Activated CD4-positive, alpha-beta memory T cell treated with anti-CD3 and anti-CD28 coated beads, Interleukin-2, amount 10 ng/mL, durations not matched to agents 7 days and 5 days (primary cell): ENCODE data around the gene MAPK8IP1. TPM values are rescaled to one million over a fixed set of nuclear protein-coding genes. Genes with fewer than 3 reads are reported as not detected.

Experiments used
- CTCF ChIA-PET: fragments of 350-600 bp; sonication (Branson Sonifier 250); formaldehyde crosslinking; loops from one replicate; lab custom pipeline; 2021; ENCODE audit warnings: antibody characterized with exemption, inconsistent platforms; lab: Charles Lee
- POLR2A ChIA-PET: fragments of 350-600 bp; sonication (Branson Sonifier 250); formaldehyde crosslinking; loops from one replicate; lab custom pipeline; 2021; ENCODE audit warnings: antibody characterized with exemption; lab: Charles Lee
- DNase-seq: peaks from one replicate; pipeline ENCODE4 v3.0.0-alpha.2; 2020
- H3K27ac Mint-ChIP-seq: one replicate; pipeline ENCODE4 v1.8.0; 2021; ENCODE audit warnings: mild to moderate bottlenecking, mixed read lengths
- H3K27me3 Mint-ChIP-seq: one replicate; pipeline ENCODE4 v1.8.0; 2021; ENCODE audit warnings: mixed read lengths
- H3K36me3 Mint-ChIP-seq: one replicate; pipeline ENCODE4 v1.8.0; 2021; ENCODE audit warnings: low read depth, mixed read lengths
- H3K4me1 Mint-ChIP-seq: one replicate; pipeline ENCODE4 v1.8.0; 2021; ENCODE audit warnings: mixed read lengths
- H3K4me3 Mint-ChIP-seq: one replicate; pipeline ENCODE4 v1.8.0; 2021; ENCODE audit warnings: mild to moderate bottlenecking, mixed read lengths
- H3K9me3 Mint-ChIP-seq: one replicate; pipeline ENCODE4 v1.8.0; 2021; ENCODE audit warnings: mixed read lengths
- total RNA-seq, 2 experiments: library from RNA; stranded (reverse); gene quantifications; one replicate each; pipeline ENCODE4 v1.2.3, GENCODE V29; 2021

Gene MAPK8IP1
- total RNA-seq, 2 experiments from 2014 or later, result 0.48 to 0.50 TPM

DNA sequence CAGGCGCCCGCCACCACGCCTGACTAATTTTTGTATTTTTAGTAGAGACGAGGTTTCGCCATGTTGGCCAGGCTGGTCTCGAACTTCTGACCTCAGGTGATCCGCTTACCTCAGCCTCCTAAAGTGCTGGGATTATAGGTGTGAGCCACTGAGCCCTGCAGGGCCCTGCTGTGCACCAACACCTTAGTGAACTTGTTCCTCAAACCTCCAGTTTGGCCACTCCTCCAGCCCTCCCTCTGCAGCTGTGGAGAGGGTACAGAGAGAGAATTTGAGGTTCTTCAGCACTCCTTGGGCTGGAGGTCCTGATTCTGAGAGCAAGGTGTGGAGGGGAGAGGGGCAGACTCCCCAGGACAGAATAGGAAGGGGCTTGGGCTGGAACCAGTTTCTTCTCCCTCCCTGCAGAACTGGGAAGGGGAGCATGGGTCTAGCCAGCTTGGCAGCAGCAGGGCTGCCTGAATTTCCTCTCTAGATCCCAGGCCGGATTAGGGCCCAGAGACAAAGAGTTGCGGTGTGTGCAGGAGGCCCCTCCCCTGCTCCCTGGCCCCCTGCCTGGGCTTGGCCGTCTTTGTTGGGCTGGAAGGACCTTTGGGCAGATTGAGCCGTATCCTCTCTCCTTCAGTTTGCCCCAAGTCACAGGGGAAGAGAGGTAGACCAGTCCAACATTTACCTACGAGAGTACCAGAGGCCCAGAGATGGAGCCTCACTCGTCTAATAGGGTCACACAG, 34.5 kb downstream of the MAPK8IP1 start:
- POLR2A ChIA-PET, result interaction anchor here (6.1 kb wide), 1 partner anchor 9 kb away, joined by 78 read pairs; no protein-coding TSS in a partner anchor
- no peak for DNase-seq
- H3K4me3 Mint-ChIP-seq, result peak overlapping the region; percentile 97

DNA sequence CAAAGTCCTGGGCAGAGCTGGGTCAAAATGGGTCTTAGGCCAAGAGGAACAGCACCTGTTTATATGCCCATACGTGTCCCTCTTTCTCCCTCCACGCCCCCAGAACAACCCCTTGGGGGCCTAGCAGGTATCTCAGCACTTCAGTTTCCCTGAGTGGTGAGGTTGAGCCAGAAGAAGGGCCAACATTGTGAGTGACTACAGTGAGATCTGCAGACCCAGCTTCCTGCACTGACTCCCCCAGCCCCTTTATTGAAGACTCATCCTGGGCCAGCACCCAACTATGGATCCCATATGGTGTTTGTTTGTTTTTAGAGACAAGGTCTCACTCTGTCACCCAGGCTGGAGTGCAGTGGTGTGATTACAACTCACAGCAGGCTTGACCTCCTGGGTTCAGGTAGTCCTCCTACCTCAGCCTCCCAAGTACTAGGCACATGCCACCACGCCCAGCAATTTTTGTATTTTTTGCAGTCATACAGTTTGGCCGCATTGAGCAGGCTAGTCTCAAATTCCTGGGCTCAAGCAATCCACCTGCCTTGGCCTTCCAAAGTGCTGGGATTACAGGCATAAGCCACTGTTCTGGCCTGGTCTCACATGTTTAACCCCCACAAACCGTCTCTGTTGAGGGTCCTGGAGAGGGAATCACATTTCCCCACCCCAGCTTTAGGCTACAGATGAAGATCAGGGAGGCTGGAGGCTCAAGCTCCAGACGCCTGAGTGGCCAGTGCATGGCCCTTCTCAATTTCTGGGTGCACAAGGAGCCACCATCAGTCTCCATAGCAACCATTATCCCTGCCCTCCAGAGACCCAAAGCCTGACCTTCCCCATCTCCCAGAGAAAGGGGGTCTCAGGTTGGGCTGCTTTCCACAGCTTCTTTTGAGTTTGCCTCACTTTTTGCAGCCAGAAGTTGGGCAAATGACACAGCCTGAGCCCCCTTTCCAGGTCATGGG, 35.4 kb downstream of the MAPK8IP1 start:
- POLR2A ChIA-PET, result interaction anchor here (0.7 to 6.1 kb wide), 2 partner anchors 9 kb away, joined by 5 to 78 read pairs; no protein-coding TSS in a partner anchor
- CTCF ChIA-PET, result interaction anchor here (0.8 to 1.1 kb wide), 2 partner anchors 44 to 149 kb away, joined by 3 to 5 read pairs; no protein-coding TSS in a partner anchor
- H3K27ac Mint-ChIP-seq, result no peak overlapping the region
- DNase-seq, result no peak
- peak overlapping the region; percentile 46 for H3K4me3 Mint-ChIP-seq
- H3K9me3 Mint-ChIP-seq, result no peaks in the 10 kb centered on the region
- H3K27me3 Mint-ChIP-seq, result peaks cover 24% of the 10 kb centered on the region
- H3K4me1 Mint-ChIP-seq, result peaks cover 42% of the 10 kb centered on the region
- peaks cover 11% of the 10 kb centered on the region for H3K36me3 Mint-ChIP-seq

More for the DNA sequence above, 34.5 kb downstream of the MAPK8IP1 start:
- Mint-ChIP-seq H3K27ac (peak overlapping the region; percentile 56), H3K36me3 (peaks cover 17% of the 10 kb centered on the region), H3K9me3 (no peaks in the 10 kb centered on the region), H3K4me1 (peaks cover 48% of the 10 kb centered on the region), H3K27me3 (peaks cover 22% of the 10 kb centered on the region)
- CTCF ChIA-PET, result interaction anchor here (1.1 to 1.9 kb wide), 2 partner anchors 45 kb away, joined by 5 to 10 read pairs; no protein-coding TSS in a partner anchor

DNA sequence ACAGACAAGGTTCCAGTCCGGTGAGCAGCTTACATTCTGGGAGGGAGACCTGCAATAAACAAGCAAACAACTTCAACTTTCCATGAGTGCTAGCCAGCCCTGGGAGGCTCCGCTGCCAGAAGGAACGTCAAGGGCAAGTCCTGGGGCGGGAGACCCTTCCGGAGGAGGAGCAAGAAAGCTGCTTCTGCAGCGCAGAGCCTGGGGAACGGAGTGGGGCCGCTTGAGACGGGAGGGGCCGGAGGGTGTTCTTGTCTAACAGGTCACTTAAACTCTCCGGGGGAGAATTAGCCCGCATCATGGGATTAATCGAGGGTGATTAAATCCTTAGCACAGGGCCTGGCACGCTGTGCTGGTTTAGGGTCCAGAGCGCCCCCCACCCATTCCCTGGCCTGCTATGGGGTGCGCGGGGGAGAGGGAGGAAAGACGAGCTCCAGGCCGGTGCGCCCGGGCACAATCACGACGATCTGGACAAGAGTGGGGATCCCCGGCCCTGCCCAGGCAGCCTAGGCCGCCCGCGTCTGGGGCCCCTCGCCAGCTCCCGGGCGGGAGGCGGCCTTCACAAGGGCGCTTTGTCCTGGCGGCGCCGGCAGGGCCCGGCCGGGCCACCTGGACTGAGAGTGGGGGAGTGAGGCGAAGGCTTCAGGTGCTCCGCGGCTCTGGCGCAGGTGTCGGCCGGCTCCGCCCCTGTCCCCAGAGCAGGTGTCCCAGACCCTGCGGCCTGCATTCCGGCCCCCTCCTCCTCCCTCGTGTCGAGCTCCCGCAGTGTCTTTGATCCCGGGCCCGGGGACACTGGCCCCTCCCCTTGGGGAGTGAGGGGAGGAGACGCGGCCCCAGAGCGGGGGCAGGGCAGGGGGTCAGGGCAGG, 36.3 kb downstream of the MAPK8IP1 start:
- CTCF ChIA-PET, result no interaction called here
- POLR2A ChIA-PET, result no interaction called here
- no peak for DNase-seq
- peaks cover 33% of the 10 kb centered on the region for H3K4me1 Mint-ChIP-seq
- no peaks in the 10 kb centered on the region for H3K9me3 Mint-ChIP-seq
- peaks cover 5% of the 10 kb centered on the region for H3K36me3 Mint-ChIP-seq
- no peak overlapping the region for H3K27ac Mint-ChIP-seq
- H3K27me3 Mint-ChIP-seq, result peaks cover 24% of the 10 kb centered on the region
- peak overlapping the region; percentile 46 for H3K4me3 Mint-ChIP-seq

DNA sequence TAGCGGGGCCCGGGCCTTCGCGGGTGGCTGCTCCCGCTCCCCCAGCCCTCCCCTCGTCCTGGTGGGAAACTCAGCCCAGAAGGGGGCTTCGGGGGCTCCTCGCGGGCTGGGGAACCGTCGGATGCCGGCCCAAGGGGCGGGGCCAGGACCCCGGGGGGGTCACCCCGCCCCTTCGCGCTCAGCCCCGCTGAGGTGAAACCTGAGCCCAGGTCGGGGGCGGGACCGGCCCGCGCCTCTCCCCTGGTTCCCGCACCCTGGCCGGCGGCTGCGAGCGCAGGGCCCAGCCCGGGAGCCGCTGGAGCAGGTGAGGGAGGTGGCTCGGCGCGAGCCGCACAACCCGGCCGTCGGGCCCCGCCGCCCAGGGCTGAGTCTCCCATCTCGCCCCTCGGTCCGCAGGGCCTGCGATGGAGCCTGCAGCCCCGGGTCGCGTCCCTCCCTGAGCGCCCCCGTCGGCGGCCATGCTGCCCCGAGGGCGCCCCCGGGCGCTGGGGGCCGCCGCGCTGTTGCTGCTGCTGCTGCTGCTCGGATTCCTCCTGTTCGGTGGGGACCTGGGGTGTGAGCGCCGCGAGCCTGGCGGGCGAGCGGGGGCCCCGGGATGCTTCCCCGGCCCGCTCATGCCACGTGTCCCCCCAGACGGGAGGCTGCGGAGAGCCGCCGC, 37.1 kb downstream of the MAPK8IP1 start, which contains the start of gene LARGE2:
Gene LARGE2, plus strand, starts transcription at position 232 of the 658 bp plus-strand sequence. Its CDS starts 227 bp downstream, at position 459.
- no peak for DNase-seq
- H3K27me3 Mint-ChIP-seq, result peaks cover 24% of the 10 kb centered on the region
- ChIA-PET CTCF (no interaction called here), POLR2A (no interaction called here)
- peaks cover 36% of the 10 kb centered on the region for H3K4me1 Mint-ChIP-seq
- H3K9me3 Mint-ChIP-seq, result no peaks in the 10 kb centered on the region
- H3K36me3 Mint-ChIP-seq, result peaks cover 2% of the 10 kb centered on the region
- peak within 1 kb of the TSS; percentile 68 for H3K4me3 Mint-ChIP-seq
- H3K27ac Mint-ChIP-seq, result no peak within 1 kb of the TSS

DNA sequence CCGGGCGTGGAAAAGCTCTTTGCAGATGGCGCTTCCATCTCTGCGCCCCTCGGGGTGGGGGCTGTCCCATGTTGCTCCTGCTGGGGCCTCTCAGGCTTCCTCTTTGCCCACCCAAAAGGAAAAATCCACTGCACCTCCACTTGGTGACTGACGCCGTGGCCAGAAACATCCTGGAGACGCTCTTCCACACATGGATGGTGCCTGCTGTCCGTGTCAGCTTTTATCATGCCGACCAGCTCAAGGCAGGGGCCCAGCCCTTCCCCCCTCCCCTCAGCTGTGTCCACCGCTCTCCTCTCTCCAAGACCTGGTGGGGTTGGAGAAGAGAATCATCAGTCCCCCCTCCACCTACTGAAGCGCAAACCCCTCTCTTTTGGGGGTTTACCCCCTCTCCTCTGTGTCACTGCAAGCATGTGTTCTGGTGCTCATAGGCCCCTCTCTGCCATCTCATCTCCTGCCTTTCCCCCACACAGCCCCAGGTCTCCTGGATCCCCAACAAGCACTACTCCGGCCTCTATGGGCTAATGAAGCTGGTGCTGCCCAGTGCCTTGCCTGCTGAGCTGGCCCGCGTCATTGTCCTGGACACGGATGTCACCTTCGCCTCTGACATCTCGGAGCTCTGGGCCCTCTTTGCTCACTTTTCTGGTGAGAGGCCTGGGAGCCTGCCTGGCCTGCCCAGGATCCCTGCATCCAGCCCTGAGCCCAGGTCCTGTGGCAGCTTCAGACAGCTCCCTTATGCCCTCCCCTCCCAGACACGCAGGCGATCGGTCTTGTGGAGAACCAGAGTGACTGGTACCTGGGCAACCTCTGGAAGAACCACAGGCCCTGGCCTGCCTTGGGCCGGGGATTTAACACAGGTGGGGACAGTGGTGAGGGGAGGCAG, 38.8 kb downstream of the MAPK8IP1 start:
- POLR2A ChIA-PET, result interaction anchor here (1.1 kb wide), 1 partner anchor 41 kb away, joined by 3 read pairs; no protein-coding TSS in a partner anchor
- DNase-seq, result no peak
- peaks cover 24% of the 10 kb centered on the region for H3K27me3 Mint-ChIP-seq
- H3K27ac Mint-ChIP-seq, result no peak overlapping the region
- peaks cover 2% of the 10 kb centered on the region for H3K36me3 Mint-ChIP-seq
- CTCF ChIA-PET, result no interaction called here
- peaks cover 32% of the 10 kb centered on the region for H3K4me1 Mint-ChIP-seq
- no peak overlapping the region for H3K4me3 Mint-ChIP-seq
- no peaks in the 10 kb centered on the region for H3K9me3 Mint-ChIP-seq

DNA sequence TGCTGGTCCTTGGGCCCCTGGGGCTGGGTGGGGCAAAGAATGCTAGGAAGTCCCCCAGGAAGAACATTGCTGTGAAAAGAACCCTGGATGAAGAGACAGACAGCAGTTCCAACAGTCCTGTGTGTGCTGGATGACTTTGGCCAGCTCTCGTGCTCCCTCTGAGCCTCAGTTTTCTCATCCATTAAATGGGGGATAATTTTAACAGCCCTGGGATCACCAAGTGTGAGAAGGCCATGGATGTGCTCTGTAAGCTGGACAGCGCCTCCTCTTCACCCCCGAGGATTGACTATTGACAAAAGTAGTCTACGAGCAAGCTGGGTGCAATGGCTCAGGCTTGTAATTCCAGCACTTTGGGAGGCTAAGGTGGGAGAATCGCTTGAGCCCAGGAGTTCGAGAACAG, 39.5 kb downstream of the MAPK8IP1 start:
- CTCF ChIA-PET, result no interaction called here
- Mint-ChIP-seq H3K4me3 (no peak overlapping the region), H3K36me3 (peaks cover 2% of the 10 kb centered on the region), H3K27me3 (peaks cover 24% of the 10 kb centered on the region), H3K4me1 (peaks cover 32% of the 10 kb centered on the region), H3K27ac (no peak overlapping the region), H3K9me3 (no peaks in the 10 kb centered on the region)
- POLR2A ChIA-PET, result interaction anchor here (1.1 to 1.7 kb wide), 2 partner anchors 8 to 40 kb away, joined by 3 to 6 read pairs; partner anchors contain the start of gene PEX16
- DNase-seq, result no peak

DNA sequence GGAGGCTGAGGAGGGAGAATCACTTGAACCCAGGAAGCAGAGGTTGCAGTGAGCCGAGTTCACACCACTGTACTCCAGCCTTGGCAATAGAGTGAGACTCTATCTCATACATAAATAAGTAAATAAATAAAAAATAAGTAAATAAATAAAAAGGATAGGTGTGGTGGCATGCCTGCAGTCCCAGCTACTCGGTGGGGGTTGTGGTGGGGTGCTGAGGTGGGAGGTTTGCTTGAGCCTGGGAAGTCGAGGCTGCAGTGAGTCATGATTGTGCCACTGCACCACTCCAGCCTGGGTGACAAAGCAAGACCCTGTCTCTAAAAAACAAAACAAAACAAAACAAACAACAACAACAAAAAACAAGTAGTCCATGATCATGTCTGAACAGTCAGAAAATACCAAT, 40.1 kb downstream of the MAPK8IP1 start:
- CTCF ChIA-PET, result interaction anchor here (1.2 to 1.9 kb wide), 2 partner anchors 40 to 81 kb away, joined by 4 to 6 read pairs; no protein-coding TSS in a partner anchor
- DNase-seq, result no peak
- Mint-ChIP-seq H3K4me1 (peaks cover 34% of the 10 kb centered on the region), H3K4me3 (no peak overlapping the region), H3K27me3 (peaks cover 24% of the 10 kb centered on the region), H3K27ac (no peak overlapping the region), H3K9me3 (no peaks in the 10 kb centered on the region), H3K36me3 (peaks cover 2% of the 10 kb centered on the region)
- POLR2A ChIA-PET, result interaction anchor here (1.1 to 1.7 kb wide), 2 partner anchors 8 to 40 kb away, joined by 3 to 6 read pairs; partner anchors contain the start of gene PEX16

DNA sequence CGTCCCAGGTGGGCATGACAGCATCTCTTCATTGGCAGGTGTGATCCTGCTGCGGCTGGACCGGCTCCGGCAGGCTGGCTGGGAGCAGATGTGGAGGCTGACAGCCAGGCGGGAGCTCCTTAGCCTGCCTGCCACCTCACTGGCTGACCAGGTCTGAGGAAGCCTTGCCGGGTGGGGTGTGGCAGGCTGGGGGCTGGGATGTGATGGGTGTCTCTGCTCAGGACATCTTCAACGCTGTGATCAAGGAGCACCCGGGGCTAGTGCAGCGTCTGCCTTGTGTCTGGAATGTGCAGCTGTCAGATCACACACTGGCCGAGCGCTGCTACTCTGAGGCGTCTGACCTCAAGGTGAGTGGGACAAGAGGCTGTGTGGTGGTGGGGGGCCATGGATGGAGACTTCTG, 40.5 kb downstream of the MAPK8IP1 start:
- H3K9me3 Mint-ChIP-seq, result no peaks in the 10 kb centered on the region
- H3K36me3 Mint-ChIP-seq, result peaks cover 2% of the 10 kb centered on the region
- H3K27ac Mint-ChIP-seq, result no peak overlapping the region
- ChIA-PET CTCF (interaction anchor here (1.1 to 1.9 kb wide), 3 partner anchors 40 to 83 kb away, joined by 3 to 6 read pairs (median 4); no protein-coding TSS in a partner anchor), POLR2A (interaction anchor here (1.7 kb wide), 1 partner anchor 9 kb away, joined by 6 read pairs; the partner anchor contains the start of gene PEX16)
- H3K4me1 Mint-ChIP-seq, result peaks cover 38% of the 10 kb centered on the region
- no peak overlapping the region for H3K4me3 Mint-ChIP-seq
- DNase-seq, result no peak
- H3K27me3 Mint-ChIP-seq, result peaks cover 24% of the 10 kb centered on the region

DNA sequence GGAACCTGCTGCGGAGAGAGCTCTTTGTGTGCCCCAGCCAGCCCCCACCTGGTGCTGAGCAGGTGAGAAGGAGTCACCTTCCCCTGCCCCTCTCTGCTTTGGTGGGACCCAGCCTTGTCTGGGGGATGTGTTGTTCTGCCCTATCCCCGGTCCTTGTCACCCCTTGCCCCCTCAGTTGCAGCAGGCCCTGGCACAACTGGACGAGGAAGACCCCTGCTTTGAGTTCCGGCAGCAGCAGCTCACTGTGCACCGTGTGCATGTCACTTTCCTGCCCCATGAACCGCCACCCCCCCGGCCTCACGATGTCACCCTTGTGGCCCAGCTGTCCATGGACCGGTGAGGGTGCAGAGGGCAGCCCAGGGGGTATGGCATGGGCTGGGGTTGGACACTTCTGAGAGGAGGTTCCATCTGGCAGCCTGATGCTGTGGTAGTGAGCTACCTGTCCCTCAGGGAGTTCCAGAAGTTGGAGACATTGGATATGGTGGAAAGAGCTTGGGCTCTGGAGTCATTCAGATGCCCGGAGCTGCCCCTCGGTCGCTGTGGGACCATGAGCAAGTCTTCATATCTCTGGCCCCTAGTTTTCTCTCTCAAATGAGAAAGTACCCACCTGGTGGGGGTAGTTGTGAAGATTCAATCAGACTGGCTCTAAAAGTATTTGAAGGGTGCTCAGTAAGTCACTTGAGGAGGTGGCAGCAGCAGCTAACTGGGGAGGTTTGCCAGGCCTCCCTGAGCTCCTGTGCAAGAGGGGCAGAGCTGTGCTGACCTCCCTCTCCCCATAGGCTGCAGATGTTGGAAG, 41.3 kb downstream of the MAPK8IP1 start:
- Mint-ChIP-seq H3K27me3 (peaks cover 19% of the 10 kb centered on the region), H3K36me3 (peaks cover 7% of the 10 kb centered on the region), H3K4me3 (no peak overlapping the region), H3K4me1 (peaks cover 42% of the 10 kb centered on the region), H3K27ac (no peak overlapping the region), H3K9me3 (no peaks in the 10 kb centered on the region)
- ChIA-PET CTCF (interaction anchor here (1.1 to 1.9 kb wide), 3 partner anchors 39 to 84 kb away, joined by 3 to 6 read pairs (median 4); no protein-coding TSS in a partner anchor), POLR2A (interaction anchor here (1.7 to 5.1 kb wide), 2 partner anchors 9 to 10 kb away, joined by 6 to 78 read pairs; partner anchors contain the start of gene PEX16)
- DNase-seq, result no peak

DNA sequence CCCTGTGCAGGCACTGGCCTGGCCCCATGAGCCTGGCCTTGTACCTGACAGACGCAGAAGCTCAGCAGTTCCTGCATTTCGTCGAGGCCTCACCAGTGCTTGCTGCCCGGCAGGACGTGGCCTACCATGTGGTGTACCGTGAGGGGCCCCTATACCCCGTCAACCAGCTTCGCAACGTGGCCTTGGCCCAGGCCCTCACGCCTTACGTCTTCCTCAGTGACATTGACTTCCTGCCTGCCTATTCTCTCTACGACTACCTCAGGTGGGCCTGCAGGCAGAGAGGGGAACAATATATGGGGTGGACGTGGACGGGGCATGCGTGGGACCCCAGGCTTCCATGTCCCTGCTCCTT, 41.9 kb downstream of the MAPK8IP1 start:
- Mint-ChIP-seq H3K27me3 (peaks cover 18% of the 10 kb centered on the region), H3K4me1 (peaks cover 42% of the 10 kb centered on the region), H3K4me3 (no peak overlapping the region), H3K9me3 (no peaks in the 10 kb centered on the region), H3K36me3 (peaks cover 7% of the 10 kb centered on the region), H3K27ac (no peak overlapping the region)
- POLR2A ChIA-PET, result interaction anchor here (5.1 kb wide), 1 partner anchor 10 kb away, joined by 78 read pairs; the partner anchor contains the start of gene PEX16
- no peak for DNase-seq
- CTCF ChIA-PET, result interaction anchor here (1.9 kb wide), 1 partner anchor 79 kb away, joined by 6 read pairs; no protein-coding TSS in a partner anchor
